Activated naive CD4-positive, alpha-beta T cell (primary cell): ENCODE results near the gene DGCR6L.
"Not testable (repeated sequence)": the region's sequence is repeated elsewhere in the genome, so short reads cannot be mapped to it uniquely, and the experiment has no call there.

ENCODE experiments used
- DNase-seq, 4 experiments: peaks; one replicate each; lab custom pipeline; 2025; lab: John Stamatoyannopoulos, UW

Gene DGCR6L

GRCh38 chr22:20291604-20292063, 28.2 kb downstream of the DGCR6L start:
- DNase-seq: no peak

GRCh38 chr22:20291249-20291586, 28.6 kb downstream of the DGCR6L start:
- DNase-seq: no peak

- no peak for DNase-seq
Observed at GRCh38 chr22:20290578-20291248, 29.1 kb downstream of the DGCR6L start.

GRCh38 chr22:20290045-20290392, 29.8 kb downstream of the DGCR6L start:
- DNase-seq: no peak

- not testable (repeated sequence) for DNase-seq
Observed at GRCh38 chr22:20289182-20290044, 30.4 kb downstream of the DGCR6L start.

GRCh38 chr22:20286784-20287423, 33.0 kb downstream of the DGCR6L start:
- not testable (repeated sequence) for DNase-seq

- not testable (repeated sequence) for DNase-seq
Observed at GRCh38 chr22:20286312-20286660, 33.6 kb downstream of the DGCR6L start.

- peak; percentile 54 to 80 (median 67) for DNase-seq
Observed at GRCh38 chr22:20285473-20286311, 34.2 kb downstream of the DGCR6L start.

- DNase-seq: no peak
Observed at GRCh38 chr22:20284471-20285086, 35.3 kb downstream of the DGCR6L start.

GRCh38 chr22:20283674-20284066, 36.2 kb downstream of the DGCR6L start:
- no peak for DNase-seq

GRCh38 chr22:20282901-20283673, 36.8 kb downstream of the DGCR6L start:
- no peak for DNase-seq

- DNase-seq: no peak
Observed at GRCh38 chr22:20281891-20282290, 38.0 kb downstream of the DGCR6L start.

- not testable (repeated sequence) for DNase-seq
Observed at GRCh38 chr22:20281473-20281872, 38.4 kb downstream of the DGCR6L start.

GRCh38 chr22:20280866-20281265, 39.0 kb downstream of the DGCR6L start:
- no peak for DNase-seq

GRCh38 chr22:20280163-20280562, 39.7 kb downstream of the DGCR6L start:
- DNase-seq: not testable (repeated sequence)

GRCh38 chr22:20279662-20280134, 40.2 kb downstream of the DGCR6L start:
- DNase-seq: no peak

- not testable (repeated sequence) for DNase-seq
Observed at GRCh38 chr22:20278726-20279490, 41.0 kb downstream of the DGCR6L start.

- DNase-seq: not testable (repeated sequence)
Observed at GRCh38 chr22:20277936-20278635, 41.8 kb downstream of the DGCR6L start.

GRCh38 chr22:20276468-20276867, 43.4 kb downstream of the DGCR6L start:
- no peak for DNase-seq
